ENCODE data around the gene SNRNP200. TPM values are rescaled to one million over a fixed set of nuclear protein-coding genes. Genes with fewer than 3 reads are reported as not detected.

SNRNP200 gene
- total RNA-seq, 2 donors from 2014 or later = 117 to 148 TPM

DNA sequence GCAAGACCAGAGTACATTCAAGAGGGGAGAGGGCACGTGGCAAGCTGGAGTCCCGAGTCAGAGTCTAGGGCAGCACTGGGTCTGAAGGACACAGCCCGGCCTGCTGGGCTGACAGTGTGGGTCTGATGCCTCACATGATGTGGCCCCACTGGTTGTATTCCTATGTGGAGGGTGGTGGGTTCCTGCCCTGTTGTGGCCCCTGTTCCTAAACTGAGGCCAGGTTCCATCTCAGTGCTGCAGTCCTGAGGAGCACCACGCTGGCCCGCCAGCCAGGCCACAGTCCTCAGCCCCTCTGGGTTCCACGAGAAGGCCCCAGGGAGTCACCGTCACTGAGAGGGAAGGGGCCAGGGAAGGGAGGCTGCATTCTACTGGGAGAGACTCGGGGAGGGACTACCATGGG is 52.8 kb downstream of the SNRNP200 start:
- DNase-seq (ENCODE audit: low spot score) = no peak
- Histone ChIP-seq H3K27me3 (replicated peaks; ENCODE audit: insufficient read depth) (no peaks in the 10 kb centered on the region), H3K27ac (no peak overlapping the region), H3K9me3 (no peaks in the 10 kb centered on the region), H3K36me3 (peaks cover 8 to 21% of the 10 kb centered on the region in 2 donors), H3K4me1 (replicated peaks) (no peaks in the 10 kb centered on the region), H3K4me3 (no peak overlapping the region)
- intact Hi-C loops (cut with DNase I) = no loop called here
- TF ChIP-seq, protein P1, sequence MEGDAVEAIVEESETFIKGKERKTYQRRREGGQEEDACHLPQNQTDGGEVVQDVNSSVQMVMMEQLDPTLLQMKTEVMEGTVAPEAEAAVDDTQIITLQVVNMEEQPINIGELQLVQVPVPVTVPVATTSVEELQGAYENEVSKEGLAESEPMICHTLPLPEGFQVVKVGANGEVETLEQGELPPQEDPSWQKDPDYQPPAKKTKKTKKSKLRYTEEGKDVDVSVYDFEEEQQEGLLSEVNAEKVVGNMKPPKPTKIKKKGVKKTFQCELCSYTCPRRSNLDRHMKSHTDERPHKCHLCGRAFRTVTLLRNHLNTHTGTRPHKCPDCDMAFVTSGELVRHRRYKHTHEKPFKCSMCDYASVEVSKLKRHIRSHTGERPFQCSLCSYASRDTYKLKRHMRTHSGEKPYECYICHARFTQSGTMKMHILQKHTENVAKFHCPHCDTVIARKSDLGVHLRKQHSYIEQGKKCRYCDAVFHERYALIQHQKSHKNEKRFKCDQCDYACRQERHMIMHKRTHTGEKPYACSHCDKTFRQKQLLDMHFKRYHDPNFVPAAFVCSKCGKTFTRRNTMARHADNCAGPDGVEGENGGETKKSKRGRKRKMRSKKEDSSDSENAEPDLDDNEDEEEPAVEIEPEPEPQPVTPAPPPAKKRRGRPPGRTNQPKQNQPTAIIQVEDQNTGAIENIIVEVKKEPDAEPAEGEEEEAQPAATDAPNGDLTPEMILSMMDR (IDR thresholded peaks at IDR 0.05) = no peak
- TF ChIP-seq POLR2AphosphoS5 (IDR thresholded peaks at IDR 0.05) (no peak), POLR2A (IDR thresholded peaks at IDR 0.05) (no peak)
- WGBS = 88% methylated on average over 8 of the region's 8 CpGs

DNA sequence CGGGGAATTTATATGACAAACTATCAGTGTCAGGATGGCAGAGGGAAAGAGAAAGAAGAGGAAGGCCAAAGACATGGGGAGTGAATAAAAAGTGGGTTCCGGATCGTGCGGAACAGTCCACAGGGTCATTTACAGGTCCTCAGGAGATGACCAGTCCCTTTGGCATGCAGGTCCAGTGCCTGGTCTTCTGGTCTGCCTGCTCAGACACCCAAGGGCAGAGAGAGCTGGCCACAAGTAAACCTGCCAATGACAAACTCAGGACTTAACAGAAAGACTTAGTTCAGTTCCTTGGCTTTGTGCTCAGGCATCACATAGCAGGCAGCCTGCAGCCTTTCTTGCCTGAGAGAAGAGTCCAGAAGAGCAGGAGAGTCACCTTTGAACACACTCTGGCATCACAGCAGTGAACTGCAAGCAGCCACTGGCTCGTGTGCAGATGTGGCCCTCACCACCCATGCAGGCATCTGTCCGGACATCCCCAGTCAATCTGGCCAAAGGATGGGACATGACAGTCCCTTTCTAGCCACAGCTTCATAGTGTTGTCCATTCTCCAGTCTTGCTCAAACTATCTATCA is 53.5 kb downstream of the SNRNP200 start:
- Histone ChIP-seq H3K27ac (peak overlapping the region in 1 of 2 donors; percentile 8), H3K4me1 (replicated peaks) (no peaks in the 10 kb centered on the region), H3K36me3 (peaks cover 8 to 21% of the 10 kb centered on the region in 2 donors), H3K4me3 (no peak overlapping the region), H3K9me3 (no peaks in the 10 kb centered on the region), H3K27me3 (replicated peaks; ENCODE audit: insufficient read depth) (no peaks in the 10 kb centered on the region)
- intact Hi-C loops (cut with DNase I) = no loop called here
- 47% methylated on average over 6 of the region's 6 CpGs for WGBS
- peak; percentile 32 for DNase-seq (ENCODE audit: low spot score)
- TF ChIP-seq POLR2AphosphoS5 (IDR thresholded peaks at IDR 0.05) (peak; percentile 26), POLR2A (IDR thresholded peaks at IDR 0.05) (no peak)
- TF ChIP-seq, protein P1 (IDR thresholded peaks at IDR 0.05) = no peak

DNA sequence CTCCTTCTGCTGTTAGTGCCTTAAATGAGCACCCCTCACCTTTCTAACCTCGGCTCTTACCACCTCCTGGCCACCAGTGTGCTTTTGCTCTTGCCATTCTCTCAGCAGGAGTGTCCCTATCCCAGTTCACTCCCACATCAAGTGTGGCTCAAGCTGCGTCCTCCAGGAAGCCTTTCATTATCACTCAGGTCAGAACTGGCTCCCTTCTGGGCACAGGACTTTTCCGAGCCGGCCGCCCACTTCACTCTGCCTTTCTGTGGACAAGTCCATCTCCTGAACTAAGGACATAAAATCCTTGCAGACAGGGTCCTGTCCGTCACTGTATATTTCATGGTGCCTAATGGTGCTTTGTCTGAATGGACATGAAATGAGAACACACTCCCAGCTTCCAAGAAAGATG is 55.2 kb downstream of the SNRNP200 start:
- no peak overlapping the region for H3K27ac ChIP-seq
- H3K4me3 ChIP-seq = no peak overlapping the region
- no peak for DNase-seq (ENCODE audit: low spot score)
- intact Hi-C loops (cut with DNase I) = no loop called here
- no peak for TF ChIP-seq POLR2A (IDR thresholded peaks at IDR 0.05)
- TF ChIP-seq, protein P1 (IDR thresholded peaks at IDR 0.05) = no peak
- TF ChIP-seq POLR2AphosphoS5 (IDR thresholded peaks at IDR 0.05) = no peak
- no peaks in the 10 kb centered on the region for H3K4me1 ChIP-seq (replicated peaks)
- peaks cover 8 to 21% of the 10 kb centered on the region in 2 donors for H3K36me3 ChIP-seq
- no peaks in the 10 kb centered on the region for H3K9me3 ChIP-seq
- WGBS = 89% methylated on average over 6 of the region's 6 CpGs
- H3K27me3 ChIP-seq (replicated peaks; ENCODE audit: insufficient read depth) = no peaks in the 10 kb centered on the region

DNA sequence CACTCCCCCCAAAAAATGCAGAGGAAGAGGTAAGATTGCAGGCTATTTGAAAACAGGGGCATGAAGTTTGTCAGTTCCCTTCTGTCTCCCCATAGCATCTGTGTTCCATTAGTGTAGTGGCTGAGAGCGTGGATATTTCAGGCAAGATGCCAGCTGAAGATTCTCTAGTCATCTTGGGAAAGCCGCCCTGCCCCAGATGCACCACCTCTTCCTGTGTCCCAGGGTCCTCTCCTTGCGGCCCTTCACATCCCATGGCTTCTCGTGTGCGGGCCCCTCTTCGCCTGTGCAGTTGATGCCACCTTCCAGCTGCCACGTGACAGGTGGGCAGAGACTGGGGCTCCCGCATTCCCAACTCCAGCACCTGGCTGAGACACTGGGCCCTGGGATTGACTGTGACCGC is 55.7 kb downstream of the SNRNP200 start:
- no peaks in the 10 kb centered on the region for H3K9me3 ChIP-seq
- no peaks in the 10 kb centered on the region for H3K4me1 ChIP-seq (replicated peaks)
- no peaks in the 10 kb centered on the region for H3K27me3 ChIP-seq (replicated peaks; ENCODE audit: insufficient read depth)
- intact Hi-C loops (cut with DNase I) = no loop called here
- no peak for DNase-seq (ENCODE audit: low spot score)
- H3K27ac ChIP-seq = no peak overlapping the region
- WGBS = 76% methylated on average over 9 of the region's 9 CpGs
- H3K36me3 ChIP-seq = peaks cover 8 to 18% of the 10 kb centered on the region in 2 donors
- TF ChIP-seq POLR2AphosphoS5 (IDR thresholded peaks at IDR 0.05) (no peak), POLR2A (IDR thresholded peaks at IDR 0.05) (no peak)
- TF ChIP-seq, protein P1 (IDR thresholded peaks at IDR 0.05) = no peak
- no peak overlapping the region for H3K4me3 ChIP-seq

DNA sequence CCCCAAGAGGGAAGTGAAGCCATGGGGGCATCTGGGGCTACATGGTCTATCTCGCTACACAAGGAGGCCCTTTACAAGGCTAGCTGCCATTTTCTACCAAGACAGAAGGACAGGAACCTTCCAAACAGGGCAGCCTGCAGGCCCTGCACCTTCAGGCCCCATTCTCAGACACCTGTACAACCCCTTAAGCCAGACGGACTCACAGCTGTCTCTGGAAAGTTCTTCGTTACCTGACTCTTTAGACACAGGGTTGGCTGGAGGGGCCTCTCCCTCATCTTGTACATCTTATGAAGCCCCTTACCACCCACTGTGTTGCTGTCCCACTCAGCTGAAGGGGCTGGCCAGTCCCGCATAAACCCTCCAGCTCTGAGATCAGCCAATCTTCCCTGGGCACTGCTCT is 56.7 kb downstream of the SNRNP200 start:
- TF ChIP-seq POLR2AphosphoS5 (IDR thresholded peaks at IDR 0.05) = no peak
- TF ChIP-seq, protein P1 (IDR thresholded peaks at IDR 0.05) = no peak
- TF ChIP-seq POLR2A (IDR thresholded peaks at IDR 0.05) = no peak
- Histone ChIP-seq H3K4me3 (no peak overlapping the region), H3K9me3 (no peaks in the 10 kb centered on the region), H3K27ac (no peak overlapping the region), H3K4me1 (replicated peaks) (no peaks in the 10 kb centered on the region), H3K36me3 (peaks cover 6 to 7% of the 10 kb centered on the region in 2 donors), H3K27me3 (replicated peaks; ENCODE audit: insufficient read depth) (no peaks in the 10 kb centered on the region)
- WGBS = 91% methylated on average over 4 of the region's 4 CpGs
- intact Hi-C loops (cut with DNase I) = no loop called here
- no peak for DNase-seq (ENCODE audit: low spot score)
